Psoas muscle (tissue), 8 donors: ENCODE results near the gene SLC9A1. TPM values are rescaled to one million over a fixed set of nuclear protein-coding genes. Genes with fewer than 3 reads are reported as not detected.
A peak's percentile ranks its signal among the peaks of the same experiment; 100 is the strongest.
"Not testable (repeated sequence)": the region's sequence is repeated elsewhere in the genome, so short reads cannot be mapped to it uniquely, and the experiment has no call there.

Experiments used
- ATAC-seq, 4 donors: fragments of 200-7000 bp; cut with Tn5 transposase; one replicate each; pipeline ENCODE4 v1.9.1; 2020; ENCODE audit warnings: moderate library complexity in 3 of 4, mild to moderate bottlenecking in 2 of 4
- DNase-seq, 2 donors: peaks; one replicate each; pipeline ENCODE4 v3.0.0-alpha.2; 2020
- H3K27ac ChIP-seq: fragments of 200-600 bp; one replicate; pipeline ENCODE4 v1.8.0; 2022
- H3K27me3 ChIP-seq, 3 donors: fragments of 200-600 bp in 1 of 3; one replicate each; pipeline versions ENCODE4 v1.6.1 to v1.8.0; 2013 to 2022; ENCODE audit warnings: low read length in 2 of 3, mild to moderate bottlenecking in 2 of 3, moderate library complexity in 1 of 3; ENCODE audit not compliant: insufficient read depth in 3 of 3
- H3K36me3 ChIP-seq, 2 donors: fragments of 200-600 bp in 1 of 2; one replicate each; pipeline versions ENCODE4 v1.6.1 to v1.8.0; 2013 to 2022; ENCODE audit warnings: low read depth in 1 of 2, mild to moderate bottlenecking in 1 of 2, moderate library complexity in 1 of 2; ENCODE audit not compliant: insufficient read depth in 1 of 2
- H3K4me1 ChIP-seq: fragments of 200-600 bp; one replicate; pipeline ENCODE4 v1.8.0; 2022
- H3K4me3 ChIP-seq: fragments of 200-600 bp; one replicate; pipeline ENCODE4 v1.8.0; 2022; ENCODE audit warnings: mild to moderate bottlenecking
- H3K9me3 ChIP-seq: fragments of 200-600 bp; one replicate; pipeline ENCODE4 v1.8.0; 2022
- CTCF ChIP-seq: fragments of 200-600 bp; IDR thresholded peaks from one replicate; pipeline ENCODE4 v1.8.0; 2022; ENCODE audit warnings: antibody characterized with exemption
- WGBS, 3 donors: extraction: QIAGEN DNeasy Blood & Tissue Kit; methylation state at CpG; one replicate each; pipeline versions ENCODE4 v1.1.6 to v1.1.7; 2013; 5-methylcytosine and 5-hydroxymethylcytosine counted together
- intact Hi-C, 2 donors: fragments of 100-400 bp; cut with DNase I; formaldehyde crosslinking; loops; one replicate each; pipeline versions ENCODE4 v1.11.0 to v1.14.2; 2022
- polyA plus RNA-seq, 3 donors: library from polyadenylated mRNA; stranded (reverse); fragments of 200-250 nt; gene quantifications; one replicate each; pipeline ENCODE4 v1.2.3, GENCODE V29; 2013
- total RNA-seq, 4 donors: library from RNA; stranded (reverse); fragmentation: NEBNext Ultra II Directional in 2 of 4; extraction: Animal tissue kit (Norgen Biotek cat#: 25700) in 2 of 4; gene quantifications; one replicate each; pipeline versions ENCODE4 v1.2.1 to v1.2.4, GENCODE V29; 2021 to 2023
- donor health status: healthy with polysubstance abuse.
- donor health status: DM: no; HTN: no; CAD: no; lungs with moderate emphysema.
- donor health status: Bipolar disorder and iron deficiency.
- donor health status: healthy.
- donor health status: DM: yes; HTN: yes; CAD: no.
- donor health status: DM: no; HTN: no; CAD: no.
- donor health status: DM: no; HTN: no; CAD: no.
- donor health status: DM: yes; HTN: yes; CAD: no.

The SLC9A1 gene
- total and polyA plus RNA-seq, 7 donors = 2.3 to 17.0 (median 5.9) TPM

GRCh38 chr1:27130798-27131197, 24.1 kb downstream of the SLC9A1 start:
- DNase-seq (no peak), ATAC-seq (peak in 2 of 4 donors; percentile 35 to 43)
- H3K27me3 ChIP-seq = no peaks in the 10 kb centered on the region
- no peak overlapping the region for H3K4me3 ChIP-seq
- H3K27ac ChIP-seq = peak overlapping the region; percentile 8
- WGBS, 3 donors = 23 to 44% (median 44%) methylated on average over 3 of the region's 3 CpGs
- TF ChIP-seq CTCF = no peak
- H3K36me3 ChIP-seq = no peaks in the 10 kb centered on the region
- peaks cover 40% of the 10 kb centered on the region for H3K4me1 ChIP-seq
- H3K9me3 ChIP-seq = no peaks in the 10 kb centered on the region
- intact Hi-C loops = no loop called here

GRCh38 chr1:27129225-27129624, 25.7 kb downstream of the SLC9A1 start:
- 47 to 65% (median 54%) methylated on average over 3 of the region's 3 CpGs for WGBS, 3 donors
- peaks cover 28% of the 10 kb centered on the region for H3K4me1 ChIP-seq
- no peak for DNase-seq
- H3K9me3 ChIP-seq = no peaks in the 10 kb centered on the region
- no peaks in the 10 kb centered on the region for H3K27me3 ChIP-seq
- no peaks in the 10 kb centered on the region for H3K36me3 ChIP-seq
- H3K4me3 ChIP-seq = no peak overlapping the region
- intact Hi-C loops = no loop called here
- no peak overlapping the region for H3K27ac ChIP-seq
- ATAC-seq = no peak
- no peak for TF ChIP-seq CTCF

GRCh38 chr1:27127419-27127818, 27.5 kb downstream of the SLC9A1 start:
- Histone ChIP-seq H3K9me3 (no peaks in the 10 kb centered on the region), H3K27me3 (no peaks in the 10 kb centered on the region), H3K27ac (no peak overlapping the region), H3K4me1 (peaks cover 20% of the 10 kb centered on the region), H3K36me3 (no peaks in the 10 kb centered on the region), H3K4me3 (no peak overlapping the region)
- DNase-seq = no peak
- TF ChIP-seq CTCF = peak; percentile 9
- intact Hi-C loops = no loop called here
- ATAC-seq = no peak
- 78 to 89% (median 81%) methylated on average over 3 of the region's 3 CpGs for WGBS, 3 donors

- no peak overlapping the region for H3K27ac ChIP-seq
- ATAC-seq (no peak), DNase-seq (no peak)
- intact Hi-C loops = no loop called here
- no peaks in the 10 kb centered on the region for H3K27me3 ChIP-seq
- peaks cover 18% of the 10 kb centered on the region for H3K4me1 ChIP-seq
- TF ChIP-seq CTCF = no peak
- H3K9me3 ChIP-seq = no peaks in the 10 kb centered on the region
- WGBS, 3 donors = 97 to 99% (median 98%) methylated on average over 5 of the region's 5 CpGs
- no peak overlapping the region for H3K4me3 ChIP-seq
- no peaks in the 10 kb centered on the region for H3K36me3 ChIP-seq
These were observed 28.5 kb downstream of the SLC9A1 start for GRCh38 chr1:27126391-27126790.

GRCh38 chr1:27125125-27125524, 29.8 kb downstream of the SLC9A1 start:
- 98 to 100% (median 98%) methylated on average over 5 of the region's 5 CpGs for WGBS, 3 donors

More at GRCh38 chr1:27125125-27125524, 29.8 kb downstream of the SLC9A1 start:
- ATAC-seq, H3K27ac ChIP-seq, H3K36me3 ChIP-seq, H3K9me3 ChIP-seq, intact Hi-C loops, DNase-seq, H3K27me3 ChIP-seq, H3K4me1 ChIP-seq, H3K4me3 ChIP-seq: not testable (repeated sequence)
